Spleen (tissue), 7 donors: ENCODE data around the gene UBA6.

Source experiments
- CTCF ChIP-seq, 11 experiments: fragments of 200-600 bp in 7 of 11; fragments of 450-650 bp in 4 of 11; sonication (generic) in 4 of 11; IDR thresholded peaks in 8 of 11; conservative IDR thresholded peaks in 3 of 11; 1 replicate in 7 of 11; 2 replicates in 4 of 11; pipeline versions ENCODE4 v1.4.0 to v1.8.0; 2016 to 2021; ENCODE audit warnings: antibody characterized with exemption in 11 of 11, inconsistent platforms in 4 of 11, mild to moderate bottlenecking in 1 of 11
- POLR2A ChIP-seq, 3 donors: fragments of 450-650 bp; IDR thresholded peaks; one replicate each; pipeline ENCODE4 v1.5.1; 2017; ENCODE audit warnings: antibody characterized with exemption in 3 of 3, mild to moderate bottlenecking in 1 of 3
- donor health status: DM: no; HTN: no; CAD: no; lungs with moderate emphysema.
- donor health status: DM: no; HTN: no; CAD: no.
- donor health status: DM: no; HTN: no; CAD: no.

- TF ChIP-seq CTCF (IDR thresholded peaks at IDR 0.05 in 8 of 11, conservative IDR thresholded peaks at IDR 0.05 in 3 of 11): no peak
- no peak for TF ChIP-seq POLR2A (IDR thresholded peaks at IDR 0.05)
These were observed 41.9 kb downstream of the UBA6 start for GRCh38 chr4:67659065-67659464.
